Mucosa of stomach (tissue), 1 donor: ENCODE data around the gene TEX48.

ENCODE experiments used
- H3K27me3 ChIP-seq: one replicate; pipeline ENCODE4 v1.7.0; 2013; ENCODE audit warnings: mild to moderate bottlenecking, low read length; ENCODE audit not compliant: control insufficient read depth, insufficient read depth
- H3K36me3 ChIP-seq: one replicate; pipeline ENCODE4 v1.7.0; 2013; ENCODE audit warnings: low read length; ENCODE audit not compliant: control insufficient read depth, insufficient read depth
- H3K4me1 ChIP-seq: one replicate; pipeline ENCODE4 v1.7.0; 2013; ENCODE audit warnings: mild to moderate bottlenecking, low read length; ENCODE audit not compliant: control insufficient read depth, insufficient read depth
- H3K4me3 ChIP-seq: one replicate; pipeline ENCODE4 v1.7.0; 2013; ENCODE audit warnings: low read length
- H3K9ac ChIP-seq: one replicate; pipeline ENCODE4 v1.7.0; 2013; ENCODE audit warnings: mild to moderate bottlenecking, low read length, moderate library complexity
- H3K9me3 ChIP-seq: one replicate; pipeline ENCODE4 v1.7.0; 2013; ENCODE audit warnings: mild to moderate bottlenecking, low read length, moderate library complexity; ENCODE audit not compliant: control insufficient read depth
- donor health status: Pancreatic carcinoma.

TEX48 gene

DNA sequence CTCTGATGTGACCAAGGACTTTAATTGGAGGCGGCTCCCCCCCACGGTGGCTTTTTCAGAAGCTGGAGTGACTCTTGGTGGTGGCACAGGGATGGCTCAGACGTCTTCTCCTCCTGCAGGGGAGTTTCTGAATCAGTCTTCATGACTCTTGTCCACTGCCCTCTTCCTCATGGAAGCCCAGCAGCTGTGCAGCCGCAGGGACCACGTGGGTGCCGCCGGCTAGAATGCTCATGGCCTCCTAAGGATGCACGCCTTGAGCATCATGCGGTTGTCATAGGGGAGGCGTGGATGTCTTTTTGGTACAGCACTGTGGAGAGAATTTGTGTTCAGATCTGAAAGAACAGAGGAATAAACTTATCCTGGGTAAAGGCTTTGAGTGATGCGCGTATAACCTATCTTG, 25.7 kb downstream of the TEX48 start:
- Histone ChIP-seq H3K27me3 (no peaks in the 10 kb centered on the region), H3K4me1 (no peaks in the 10 kb centered on the region), H3K36me3 (no peaks in the 10 kb centered on the region), H3K9ac (no peak overlapping the region), H3K9me3 (no peaks in the 10 kb centered on the region), H3K4me3 (no peak overlapping the region)

DNA sequence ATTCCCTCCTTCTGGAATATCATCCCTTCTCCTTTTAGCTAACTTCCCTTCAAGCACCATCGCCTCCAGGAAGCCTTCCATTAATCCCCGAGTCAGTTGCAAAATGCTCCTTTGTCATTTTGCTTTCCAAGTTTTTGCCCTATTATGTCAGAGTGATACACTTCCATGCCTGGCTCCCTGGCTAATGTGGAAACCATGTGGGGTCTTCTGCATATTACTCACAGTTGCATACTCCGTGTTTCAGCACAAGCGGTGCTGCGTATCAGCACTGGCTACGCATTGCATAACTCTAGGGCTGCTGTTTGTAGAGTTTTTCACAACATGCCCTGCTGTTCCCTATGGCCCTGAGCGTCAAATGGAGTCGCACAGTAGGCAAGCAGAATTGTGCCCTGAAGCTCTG, 26.3 kb downstream of the TEX48 start:
- Histone ChIP-seq H3K9ac (no peak overlapping the region), H3K4me1 (no peaks in the 10 kb centered on the region), H3K36me3 (no peaks in the 10 kb centered on the region), H3K27me3 (no peaks in the 10 kb centered on the region), H3K9me3 (no peaks in the 10 kb centered on the region), H3K4me3 (no peak overlapping the region)

DNA sequence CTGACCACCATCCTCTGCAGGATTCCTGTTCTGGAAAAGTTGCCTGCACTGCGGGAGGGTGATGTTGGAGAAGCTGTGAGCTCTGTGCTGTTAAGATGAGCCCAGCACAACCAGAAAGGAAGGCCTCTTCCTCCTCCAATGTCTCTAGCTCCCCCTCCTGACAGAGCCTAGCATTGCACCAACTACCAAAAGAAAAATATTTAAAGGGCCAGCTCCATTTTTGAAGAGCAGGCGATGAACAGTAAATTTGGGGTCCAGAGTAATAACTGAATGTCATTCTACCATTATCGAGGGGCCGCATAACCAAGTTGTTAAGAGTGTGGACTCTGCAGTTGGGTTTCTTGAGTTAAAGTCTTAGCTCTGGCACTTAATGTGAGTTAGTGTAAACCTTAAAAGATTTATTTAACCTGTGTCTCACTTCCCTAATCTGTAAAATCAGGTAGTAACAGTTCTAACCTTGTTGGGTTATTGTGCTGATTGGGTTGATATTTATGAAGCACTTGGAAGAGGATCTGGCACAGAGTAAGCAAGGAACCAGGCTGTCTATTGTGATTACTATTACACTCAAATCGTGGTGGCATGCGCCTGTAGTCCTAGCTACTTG, 28.3 kb downstream of the TEX48 start:
- Histone ChIP-seq H3K9ac (no peak overlapping the region), H3K4me1 (no peaks in the 10 kb centered on the region), H3K9me3 (no peaks in the 10 kb centered on the region), H3K4me3 (no peak overlapping the region), H3K27me3 (no peaks in the 10 kb centered on the region), H3K36me3 (no peaks in the 10 kb centered on the region)

GRCh38 chr9:114652776-114653555, 29.0 kb downstream of the TEX48 start:
- no peaks in the 10 kb centered on the region for H3K27me3 ChIP-seq
- no peaks in the 10 kb centered on the region for H3K9me3 ChIP-seq
- H3K4me1 ChIP-seq: no peaks in the 10 kb centered on the region
- no peak overlapping the region for H3K9ac ChIP-seq
- H3K36me3 ChIP-seq: no peaks in the 10 kb centered on the region
- no peak overlapping the region for H3K4me3 ChIP-seq

- H3K9ac ChIP-seq: no peak overlapping the region
- no peaks in the 10 kb centered on the region for H3K4me1 ChIP-seq
- no peak overlapping the region for H3K4me3 ChIP-seq
- H3K27me3 ChIP-seq: no peaks in the 10 kb centered on the region
- no peaks in the 10 kb centered on the region for H3K9me3 ChIP-seq
- no peaks in the 10 kb centered on the region for H3K36me3 ChIP-seq
Measured at GRCh38 chr9:114643896-114644295, 38.1 kb downstream of the TEX48 start.

DNA sequence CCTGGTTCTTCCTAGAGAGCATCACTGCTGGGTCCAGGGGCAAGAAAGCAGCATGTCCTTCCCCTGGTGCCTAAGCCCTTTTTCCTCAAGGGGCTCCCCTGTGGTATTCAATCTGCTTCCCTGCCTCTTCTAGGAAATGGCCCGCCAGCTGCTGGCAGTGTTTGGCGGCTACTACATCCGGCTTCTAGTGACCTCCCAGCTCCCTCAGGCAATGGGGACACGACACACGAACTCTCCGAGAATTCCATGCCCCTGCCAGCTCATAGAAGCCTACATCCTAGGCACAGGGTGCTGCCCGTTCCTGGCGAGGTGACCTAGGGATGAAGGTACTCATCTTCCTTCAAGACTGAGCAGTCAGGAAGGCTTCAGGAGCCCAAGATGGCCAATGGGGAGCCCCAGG, 39.0 kb downstream of the TEX48 start:
- H3K27me3 ChIP-seq: no peaks in the 10 kb centered on the region
- H3K9ac ChIP-seq: no peak overlapping the region
- H3K4me1 ChIP-seq: no peaks in the 10 kb centered on the region
- H3K36me3 ChIP-seq: no peaks in the 10 kb centered on the region
- no peak overlapping the region for H3K4me3 ChIP-seq
- no peaks in the 10 kb centered on the region for H3K9me3 ChIP-seq

DNA sequence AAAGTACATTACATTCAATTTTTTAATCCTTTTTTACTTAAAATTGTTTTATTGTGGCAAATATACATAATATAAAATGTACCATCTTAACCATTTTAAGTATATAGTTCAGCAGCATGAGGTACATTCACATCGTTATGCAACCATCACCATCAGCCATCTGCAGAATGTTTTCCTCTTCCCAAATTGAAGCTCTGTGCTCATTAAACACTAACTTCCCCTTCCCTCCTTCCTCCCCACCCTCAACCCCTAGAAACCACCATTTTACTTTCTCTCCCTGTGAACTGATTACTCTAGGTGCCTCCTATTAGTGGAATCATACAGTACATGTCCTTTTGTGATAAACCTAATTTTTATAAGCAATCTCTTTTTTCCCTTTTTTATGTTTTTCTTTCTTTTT, 40.0 kb downstream of the TEX48 start:
- no peak overlapping the region for H3K9ac ChIP-seq
- no peaks in the 10 kb centered on the region for H3K9me3 ChIP-seq
- no peaks in the 10 kb centered on the region for H3K36me3 ChIP-seq
- H3K4me3 ChIP-seq: no peak overlapping the region
- H3K4me1 ChIP-seq: no peaks in the 10 kb centered on the region
- no peaks in the 10 kb centered on the region for H3K27me3 ChIP-seq

- Histone ChIP-seq H3K9ac (no peak overlapping the region), H3K27me3 (no peaks in the 10 kb centered on the region), H3K9me3 (no peaks in the 10 kb centered on the region), H3K36me3 (no peaks in the 10 kb centered on the region), H3K4me1 (no peaks in the 10 kb centered on the region), H3K4me3 (no peak overlapping the region)
Measured at GRCh38 chr9:114638404-114638803, 43.6 kb downstream of the TEX48 start.

DNA sequence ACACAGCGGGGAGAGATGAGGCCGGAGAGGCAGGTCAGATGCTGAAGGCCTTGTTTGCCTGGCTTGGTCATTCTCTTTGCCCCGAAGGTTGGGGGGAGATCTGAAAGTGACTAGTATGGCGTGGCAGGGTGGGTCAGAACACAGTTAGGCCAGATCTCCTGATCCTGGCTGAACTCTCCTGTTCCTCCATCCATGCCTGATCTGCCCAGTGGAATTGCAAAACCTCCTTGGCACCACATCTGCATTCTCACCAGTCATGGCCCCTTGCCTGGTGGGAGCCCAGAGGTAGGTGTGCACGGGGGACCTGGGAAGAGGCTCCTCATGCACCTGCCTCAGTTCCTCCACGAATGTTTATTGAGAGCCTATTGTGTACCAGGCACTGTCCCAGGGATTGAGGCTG, 47.6 kb downstream of the TEX48 start:
- no peaks in the 10 kb centered on the region for H3K9me3 ChIP-seq
- H3K9ac ChIP-seq: no peak overlapping the region
- no peaks in the 10 kb centered on the region for H3K36me3 ChIP-seq
- H3K4me3 ChIP-seq: no peak overlapping the region
- H3K27me3 ChIP-seq: no peaks in the 10 kb centered on the region
- no peaks in the 10 kb centered on the region for H3K4me1 ChIP-seq

GRCh38 chr9:114633438-114634089, 48.4 kb downstream of the TEX48 start:
- Histone ChIP-seq H3K4me3 (no peak overlapping the region), H3K9ac (no peak overlapping the region), H3K9me3 (no peaks in the 10 kb centered on the region), H3K4me1 (no peaks in the 10 kb centered on the region), H3K36me3 (no peaks in the 10 kb centered on the region), H3K27me3 (no peaks in the 10 kb centered on the region)

- H3K4me3 ChIP-seq: no peak overlapping the region
- no peak overlapping the region for H3K9ac ChIP-seq
- no peaks in the 10 kb centered on the region for H3K9me3 ChIP-seq
- H3K27me3 ChIP-seq: no peaks in the 10 kb centered on the region
- no peaks in the 10 kb centered on the region for H3K4me1 ChIP-seq
- no peaks in the 10 kb centered on the region for H3K36me3 ChIP-seq
Measured at GRCh38 chr9:114631166-114631565, 50.8 kb downstream of the TEX48 start.

GRCh38 chr9:114629563-114630090, 52.4 kb downstream of the TEX48 start:
- Histone ChIP-seq H3K4me3 (no peak overlapping the region), H3K9ac (no peak overlapping the region), H3K36me3 (no peaks in the 10 kb centered on the region), H3K9me3 (no peaks in the 10 kb centered on the region), H3K4me1 (no peaks in the 10 kb centered on the region), H3K27me3 (no peaks in the 10 kb centered on the region)
